GM13976 (cell line): ENCODE measurements around the gene MRPL28.
A peak's percentile ranks its signal among the peaks of the same experiment; 100 is the strongest.

Source experiments
- DNase-seq: peaks from one replicate; pipeline ENCODE4 v3.0.0; 2012; ENCODE audit warnings: low spot score
- in situ Hi-C: fragments of 300-500 bp; cut with MboI; formaldehyde crosslinking; loops from one replicate; pipeline ENCODE4 v1.12.0; 2022; ENCODE audit warnings: low sequenced_read_pairs, mixed read lengths, inconsistent platforms; ENCODE audit not compliant: unreplicated experiment
- TF ChIP-seq, protein P1 (sequence below): IDR thresholded peaks from 2 replicates; pipeline ENCODE4 v1.5.1; 2012; ENCODE audit warnings: borderline replicate concordance, mild to moderate bottlenecking; ENCODE audit not compliant: insufficient read depth; ENCODE audit errors: extremely low read depth, missing control alignments, control extremely low read depth

Gene MRPL28

DNA sequence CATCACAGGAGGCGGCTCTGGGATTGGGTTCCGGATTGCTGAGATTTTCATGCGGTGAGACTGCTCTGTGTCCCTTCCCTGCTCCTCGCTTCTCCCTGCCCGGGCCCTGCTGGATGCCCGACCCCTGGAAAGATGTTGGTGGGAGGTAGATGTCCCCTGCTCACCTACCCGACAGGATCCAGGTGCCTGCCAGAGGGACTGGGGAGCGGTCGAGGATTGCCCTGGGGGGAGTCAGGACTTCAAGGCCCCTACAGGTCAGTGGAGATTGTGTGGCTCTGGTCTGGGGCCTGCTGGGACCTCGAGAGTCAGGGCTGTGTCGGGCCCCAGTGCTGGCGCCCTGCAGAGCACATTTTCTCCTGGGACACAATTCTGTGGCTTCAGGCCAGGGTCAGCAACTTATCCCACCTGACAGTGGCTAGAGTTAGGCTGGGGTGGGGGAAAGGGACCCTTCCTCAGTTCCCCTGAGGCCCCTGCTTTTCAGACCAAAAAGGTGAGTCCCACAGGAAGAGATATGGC lies 34.7 kb upstream of the MRPL28 start:
- no peak for DNase-seq
- TF ChIP-seq, protein P1, sequence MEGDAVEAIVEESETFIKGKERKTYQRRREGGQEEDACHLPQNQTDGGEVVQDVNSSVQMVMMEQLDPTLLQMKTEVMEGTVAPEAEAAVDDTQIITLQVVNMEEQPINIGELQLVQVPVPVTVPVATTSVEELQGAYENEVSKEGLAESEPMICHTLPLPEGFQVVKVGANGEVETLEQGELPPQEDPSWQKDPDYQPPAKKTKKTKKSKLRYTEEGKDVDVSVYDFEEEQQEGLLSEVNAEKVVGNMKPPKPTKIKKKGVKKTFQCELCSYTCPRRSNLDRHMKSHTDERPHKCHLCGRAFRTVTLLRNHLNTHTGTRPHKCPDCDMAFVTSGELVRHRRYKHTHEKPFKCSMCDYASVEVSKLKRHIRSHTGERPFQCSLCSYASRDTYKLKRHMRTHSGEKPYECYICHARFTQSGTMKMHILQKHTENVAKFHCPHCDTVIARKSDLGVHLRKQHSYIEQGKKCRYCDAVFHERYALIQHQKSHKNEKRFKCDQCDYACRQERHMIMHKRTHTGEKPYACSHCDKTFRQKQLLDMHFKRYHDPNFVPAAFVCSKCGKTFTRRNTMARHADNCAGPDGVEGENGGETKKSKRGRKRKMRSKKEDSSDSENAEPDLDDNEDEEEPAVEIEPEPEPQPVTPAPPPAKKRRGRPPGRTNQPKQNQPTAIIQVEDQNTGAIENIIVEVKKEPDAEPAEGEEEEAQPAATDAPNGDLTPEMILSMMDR: no peak
- in situ Hi-C loops: no loop called here

DNA sequence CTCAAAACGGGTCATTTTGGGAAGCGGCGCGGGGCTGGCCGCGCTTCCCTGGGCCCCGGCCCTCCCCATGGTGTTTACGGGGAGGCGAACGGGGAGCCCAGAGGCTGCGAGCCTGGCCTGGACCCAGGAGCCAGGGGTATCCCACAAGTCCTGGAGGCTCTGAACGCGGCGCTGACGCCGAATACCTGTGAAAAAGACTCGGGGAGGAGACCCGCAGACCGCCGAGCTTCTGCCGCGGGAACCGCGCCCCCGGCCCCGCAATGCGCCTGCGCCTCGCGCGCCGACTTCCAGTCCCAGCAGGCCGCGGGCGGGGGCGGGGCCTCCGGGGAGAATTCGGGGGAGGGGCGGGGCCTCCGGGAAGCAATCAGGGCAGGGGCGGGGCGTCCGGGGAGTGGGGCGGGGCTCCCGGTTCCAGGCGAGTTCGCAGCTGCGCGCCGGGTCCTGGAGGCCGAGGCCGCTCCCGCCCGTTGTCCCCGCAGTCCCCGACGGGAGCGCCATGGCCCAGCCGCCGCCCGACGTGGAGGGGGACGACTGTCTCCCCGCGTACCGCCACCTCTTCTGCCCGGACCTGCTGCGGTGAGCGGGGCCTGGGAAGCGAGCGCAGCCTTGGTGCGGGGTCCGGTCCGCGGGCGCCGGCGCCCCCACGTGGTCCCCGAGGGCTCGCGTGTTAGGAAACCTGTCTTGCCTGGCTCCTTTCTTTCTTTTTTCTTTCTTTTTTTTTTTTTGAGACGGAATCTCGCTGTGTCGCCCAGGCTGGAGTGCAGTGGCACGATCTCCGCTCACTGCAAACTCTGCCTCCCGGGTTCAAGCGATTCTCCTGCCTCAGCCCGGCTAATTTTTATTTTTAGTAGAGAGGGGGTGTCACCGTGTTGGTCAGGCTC lies 31.4 kb upstream of the MRPL28 start, which contains the start of gene DECR2:
Gene DECR2, plus strand, starts transcription at position 418 of the 881 bp plus-strand sequence. Its CDS starts 79 bp downstream, at position 497.
- peak; percentile 100 for DNase-seq
- in situ Hi-C loops: no loop called here
- TF ChIP-seq, protein P1: peak; percentile 60

DNA sequence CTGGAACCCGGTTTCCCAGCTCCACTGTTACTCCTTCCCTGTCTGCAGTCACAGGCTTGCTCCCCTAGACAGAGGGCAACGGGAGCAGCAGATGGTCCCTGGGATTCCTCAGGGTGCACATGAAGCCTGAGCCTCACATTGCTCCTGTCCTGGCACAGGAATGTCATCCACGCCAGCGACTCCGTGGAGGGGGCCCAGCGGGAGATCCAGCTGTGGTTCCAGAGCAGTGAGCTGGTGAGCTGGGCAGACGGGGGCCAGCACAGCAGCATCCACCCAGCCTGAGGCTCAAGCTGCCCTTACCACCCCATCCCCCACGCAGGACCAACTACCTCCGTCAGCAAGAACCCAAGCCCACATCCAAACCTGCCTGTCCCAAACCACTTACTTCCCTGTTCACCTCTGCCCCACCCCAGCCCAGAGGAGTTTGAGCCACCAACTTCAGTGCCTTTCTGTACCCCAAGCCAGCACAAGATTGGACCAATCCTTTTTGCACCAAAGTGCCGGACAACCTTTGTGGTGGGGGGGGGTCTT lies 29.8 kb upstream of the MRPL28 start:
- in situ Hi-C loops: no loop called here

DNA sequence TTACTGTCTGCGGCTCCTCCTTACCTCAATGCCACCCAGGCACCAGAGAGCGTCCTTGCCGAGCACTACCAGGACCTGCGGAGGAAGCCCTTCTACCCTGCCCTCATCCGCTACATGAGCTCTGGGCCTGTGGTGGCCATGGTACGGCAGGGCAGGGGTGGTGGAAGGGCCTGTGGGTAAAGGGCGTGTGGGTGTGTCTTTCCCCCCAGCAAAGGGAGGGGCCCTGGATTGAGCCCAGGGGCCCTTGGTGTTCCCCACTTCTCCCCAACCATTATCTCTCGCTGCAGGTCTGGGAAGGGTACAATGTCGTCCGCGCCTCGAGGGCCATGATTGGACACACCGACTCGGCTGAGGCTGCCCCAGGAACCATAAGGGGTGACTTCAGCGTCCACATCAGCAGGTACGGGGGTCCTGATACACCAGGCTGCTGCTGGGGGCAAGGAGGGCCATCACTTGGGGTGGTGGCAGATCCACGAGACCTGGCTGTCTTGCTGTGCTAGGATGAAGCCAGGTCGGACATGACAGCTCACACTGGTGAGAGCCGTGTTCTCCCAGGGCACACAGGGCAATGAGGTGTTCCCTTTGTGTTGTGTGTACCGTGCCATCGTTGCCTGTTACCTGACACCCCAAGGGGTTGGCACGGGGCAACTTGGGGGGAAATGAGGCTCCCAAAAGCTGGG lies 29.1 kb upstream of the MRPL28 start:
- TF ChIP-seq, protein P1: no peak
- DNase-seq: no peak
- in situ Hi-C loops: no loop called here

More for the DNA sequence above, 29.8 kb upstream of the MRPL28 start:
- DNase-seq: no peak
- TF ChIP-seq, protein P1: no peak

DNA sequence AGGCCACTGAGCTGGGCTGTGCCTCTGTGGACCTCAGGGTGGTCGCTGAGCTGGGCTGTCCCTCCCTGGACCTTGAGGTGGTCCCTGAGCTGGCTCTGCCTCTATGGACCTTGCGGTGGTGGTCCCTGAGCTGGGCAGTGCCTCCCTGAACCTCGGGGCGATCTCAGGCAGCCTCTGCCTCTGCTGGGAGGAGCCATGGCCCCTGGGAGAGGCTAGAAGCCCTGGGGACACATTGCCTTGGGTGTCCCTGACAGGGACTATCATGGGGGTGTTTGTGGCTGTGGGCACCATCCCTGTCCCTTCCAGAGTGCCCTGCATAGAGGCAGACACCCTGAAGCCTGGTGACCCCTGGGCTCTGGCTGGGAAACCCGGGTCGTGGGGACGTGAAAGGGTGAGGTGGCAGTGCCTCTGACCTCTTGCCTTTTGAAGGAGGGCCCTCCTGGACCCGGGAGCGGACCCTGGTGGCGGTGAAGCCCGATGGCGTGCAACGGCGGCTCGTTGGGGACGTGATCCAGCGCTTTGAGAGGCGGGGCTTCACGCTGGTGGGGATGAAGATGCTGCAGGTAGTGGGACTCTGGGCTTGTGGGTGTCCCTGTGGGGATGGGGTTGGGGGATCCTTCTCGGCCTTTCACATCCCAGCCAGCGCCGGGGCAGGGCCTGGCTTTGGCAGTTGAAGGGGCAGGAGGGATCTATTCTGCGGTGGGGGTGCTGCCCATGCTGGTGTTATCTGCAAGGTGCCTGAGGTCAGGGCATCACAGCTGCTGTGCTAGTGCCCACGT lies 28.4 kb upstream of the MRPL28 start:
- in situ Hi-C loops: no loop called here
- TF ChIP-seq, protein P1: no peak
- no peak for DNase-seq
